GM12891 (cell line): ENCODE measurements around the gene ASF1B.

Experiments
- DNase-seq: peaks from one replicate; pipeline ENCODE4 v3.0.0; 2011; ENCODE audit warnings: low spot score; ENCODE audit not compliant: insufficient read length
- FAIRE-seq: peaks from 2 replicates; lab custom pipeline; 2011; peaks lifted over from hg19 to GRCh38; lab: Jason Lieb, UNC
- PAX5 ChIP-seq: IDR thresholded peaks from 2 replicates; pipeline ENCODE4 v1.6.1; 2011; ENCODE audit warnings: low read length, moderate library complexity, mild to moderate bottlenecking; ENCODE audit not compliant: insufficient read depth, severe bottlenecking
- POLR2A ChIP-seq: IDR thresholded peaks from 2 replicates; pipeline ENCODE4 v1.6.1; 2011; ENCODE audit warnings: low read depth, low read length, control low read depth
- POLR2AphosphoS5 ChIP-seq: IDR thresholded peaks from 2 replicates; pipeline ENCODE4 v1.6.1; 2011; ENCODE audit warnings: low read depth, low read length, control low read depth
- POU2F2 ChIP-seq: IDR thresholded peaks from 2 replicates; pipeline ENCODE4 v1.6.1; 2011; ENCODE audit warnings: low read depth, mild to moderate bottlenecking, control low read depth, low read length, moderate library complexity
- SPI1 ChIP-seq: IDR thresholded peaks from 2 replicates; pipeline ENCODE4 v1.6.1; 2011; ENCODE audit warnings: low read depth, low read length, control low read depth
- TAF1 ChIP-seq: IDR thresholded peaks from 2 replicates; pipeline ENCODE4 v1.6.1; 2011; ENCODE audit warnings: low read depth, low read length, control low read depth

The ASF1B gene

DNA sequence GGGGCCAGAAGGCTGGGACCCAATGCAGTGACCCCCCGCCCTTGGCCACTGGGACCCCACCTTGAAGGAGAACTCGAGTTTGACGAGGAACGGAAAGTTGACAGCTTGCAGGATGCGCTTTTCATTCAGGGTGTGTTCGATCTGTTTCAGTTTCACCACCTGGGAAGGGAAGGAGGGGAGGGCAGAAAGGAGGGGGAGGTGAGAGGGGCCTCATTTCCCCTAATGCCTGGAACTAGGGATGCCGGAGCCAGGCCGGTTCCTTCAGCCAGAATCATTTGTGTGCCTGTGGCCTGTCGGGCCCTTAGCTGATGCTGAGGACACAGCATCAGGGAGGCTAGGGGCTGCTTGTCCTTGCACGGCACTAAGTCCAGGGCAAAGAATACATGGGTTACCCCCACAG lies 33.6 kb downstream of the ASF1B start:
- TF ChIP-seq SPI1 (no peak), TAF1 (no peak)
- FAIRE-seq = no peak

DNA sequence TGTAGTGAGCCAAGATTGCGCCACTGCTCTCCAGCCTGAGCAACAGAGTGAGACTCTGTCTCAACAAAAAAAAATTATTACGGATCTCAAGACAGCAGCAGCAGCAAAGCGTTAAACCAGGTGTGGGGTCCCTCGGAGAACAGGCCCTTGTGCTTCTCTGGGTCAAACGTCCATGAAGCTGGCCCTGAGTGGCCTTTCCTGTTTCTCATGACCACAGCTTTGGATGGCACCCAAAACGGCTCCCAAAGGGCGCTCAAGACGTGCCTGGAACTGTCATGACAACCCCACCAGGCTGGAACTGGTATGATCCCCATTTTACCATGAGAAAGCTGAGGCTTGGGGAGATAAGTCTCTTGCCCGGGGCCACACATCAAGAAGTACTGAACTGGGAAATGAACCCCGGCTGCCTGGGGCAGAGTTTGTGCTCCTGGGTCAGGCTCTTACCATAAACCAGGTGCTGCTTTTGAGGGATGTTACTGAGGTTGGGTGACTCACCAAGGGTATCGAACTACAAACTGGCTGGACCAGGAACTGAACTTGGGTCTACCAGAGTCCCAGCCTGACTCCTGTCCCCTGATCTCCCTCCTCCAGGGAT lies 34.2 kb downstream of the ASF1B start:
- no peak for DNase-seq
- TF ChIP-seq TAF1 (no peak), POU2F2 (no peak), SPI1 (no peak), PAX5 (no peak), POLR2A (no peak)
- no peak for FAIRE-seq

More for the DNA sequence above, 33.6 kb downstream of the ASF1B start:
- DNase-seq = no peak

DNA sequence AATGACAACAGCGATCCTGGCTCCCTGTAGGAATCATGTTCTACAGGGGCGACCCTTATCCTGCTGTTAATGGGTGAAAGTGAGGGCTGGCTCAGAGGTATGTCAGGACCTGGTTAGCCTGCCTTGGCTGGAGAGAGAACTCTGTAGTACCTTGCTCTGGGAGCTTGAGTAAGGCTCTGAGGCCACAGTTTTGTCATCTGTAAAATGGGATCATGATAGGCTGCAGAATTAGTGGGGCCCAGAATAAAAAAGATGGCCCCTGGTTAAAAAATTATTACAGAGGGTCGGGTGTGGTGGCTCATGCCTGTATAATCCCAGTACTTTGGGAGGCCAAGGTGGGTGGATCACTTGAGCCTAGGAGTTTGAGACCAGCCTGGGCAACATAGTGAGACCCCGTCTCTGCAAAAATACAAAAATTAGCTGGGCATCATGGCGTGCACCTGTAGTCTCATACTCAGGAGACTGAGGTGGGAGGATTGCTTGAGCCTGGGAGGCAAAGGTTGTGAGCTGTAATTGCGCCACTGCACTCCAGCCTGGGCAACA lies 35.3 kb downstream of the ASF1B start:
- TF ChIP-seq POLR2A = no peak
- DNase-seq (no peak), FAIRE-seq (no peak)

DNA sequence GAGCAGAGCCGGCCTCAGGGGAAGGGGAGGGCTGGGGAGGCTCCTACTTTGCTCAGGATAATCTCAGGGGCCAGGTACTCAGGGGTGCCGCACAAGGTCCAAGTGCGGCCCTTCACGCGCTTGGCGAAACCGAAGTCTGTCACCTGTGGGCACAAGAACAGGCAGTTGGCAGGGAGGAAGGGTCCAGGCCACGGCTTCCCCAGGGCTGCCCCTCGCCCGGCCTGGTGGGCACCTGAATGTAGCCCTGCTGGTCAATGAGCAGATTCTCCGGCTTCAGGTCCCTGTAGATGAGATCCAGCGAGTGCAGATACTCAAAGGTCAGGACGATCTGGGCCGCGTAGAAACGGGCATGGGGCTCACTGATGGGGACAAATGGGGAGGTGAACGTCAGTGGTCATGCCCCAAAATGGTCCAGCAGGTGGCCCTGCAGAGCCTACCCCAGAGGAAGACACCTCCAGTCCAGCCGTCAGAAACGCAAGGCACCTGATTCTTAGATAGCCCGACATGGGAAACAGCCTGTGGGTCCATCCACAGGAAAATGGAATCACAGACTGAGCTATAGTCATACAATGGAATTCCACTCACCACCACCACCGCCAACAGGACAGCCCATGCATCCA lies 38.7 kb downstream of the ASF1B start:
- no peak for TF ChIP-seq POU2F2
- no peak for TF ChIP-seq POLR2A
- TF ChIP-seq PAX5 = no peak
- no peak for TF ChIP-seq POLR2AphosphoS5
- no peak for TF ChIP-seq TAF1
- TF ChIP-seq SPI1 = no peak
- DNase-seq (no peak), FAIRE-seq (no peak)

DNA sequence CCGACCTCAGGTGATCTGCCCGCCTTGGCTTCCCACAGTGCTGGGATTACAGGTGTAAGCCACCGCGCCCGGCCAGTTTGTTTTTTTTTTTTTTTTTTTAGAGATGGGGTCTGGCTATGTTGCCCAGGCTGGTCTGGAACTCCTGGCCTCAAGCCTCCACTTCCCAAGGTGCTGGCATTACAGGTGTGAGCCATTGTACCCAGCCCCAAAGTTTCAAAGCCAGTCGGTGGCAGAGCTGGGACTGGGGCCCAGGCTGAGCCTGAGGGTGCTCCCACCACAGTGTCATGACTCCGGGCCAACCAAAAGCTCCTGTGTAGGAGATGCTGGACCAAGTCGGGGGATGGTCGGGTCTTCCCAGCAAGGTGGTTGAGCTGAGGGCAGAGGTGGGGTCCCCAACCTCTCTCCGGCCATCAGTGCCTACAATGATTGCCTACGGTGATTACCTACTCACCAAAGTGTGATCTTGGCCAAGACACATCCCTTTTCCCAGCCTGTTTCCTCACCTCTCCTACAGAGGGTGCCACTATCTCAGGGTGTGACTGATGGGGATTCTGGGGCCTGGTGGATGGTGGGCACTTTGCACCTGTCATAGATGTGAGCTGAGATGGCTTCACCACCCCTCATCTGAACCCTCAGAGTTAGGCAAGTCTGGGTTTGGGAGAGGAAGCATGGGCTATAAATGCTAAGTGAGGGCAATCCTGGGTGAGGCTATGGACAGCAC lies 40.0 kb downstream of the ASF1B start:
- FAIRE-seq (no peak), DNase-seq (no peak)

DNA sequence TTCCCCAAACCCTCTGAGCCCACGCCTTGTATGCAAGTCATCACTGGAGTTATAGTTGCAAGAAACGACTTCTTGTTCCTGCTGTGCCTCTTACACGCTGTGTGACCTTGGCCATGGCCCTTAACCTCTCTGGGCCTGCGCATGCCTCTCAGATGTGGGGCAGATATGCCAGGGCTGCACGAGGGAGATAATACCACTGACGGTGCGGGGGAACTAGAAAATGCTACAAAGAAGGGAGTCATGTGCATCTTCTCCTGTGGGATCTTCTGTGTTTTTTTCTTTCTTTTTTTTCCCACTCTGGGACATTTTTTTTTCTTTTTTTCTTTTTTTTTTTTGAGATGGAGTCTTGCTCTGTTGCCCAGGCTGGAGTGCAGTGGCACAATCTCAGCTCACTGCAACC lies 41.5 kb downstream of the ASF1B start:
- DNase-seq (no peak), FAIRE-seq (no peak)
- TF ChIP-seq POLR2A = no peak
- no peak for TF ChIP-seq POLR2AphosphoS5

More for the DNA sequence above, 40.0 kb downstream of the ASF1B start:
- TF ChIP-seq POLR2AphosphoS5 (no peak), PAX5 (no peak), POU2F2 (no peak)

DNA sequence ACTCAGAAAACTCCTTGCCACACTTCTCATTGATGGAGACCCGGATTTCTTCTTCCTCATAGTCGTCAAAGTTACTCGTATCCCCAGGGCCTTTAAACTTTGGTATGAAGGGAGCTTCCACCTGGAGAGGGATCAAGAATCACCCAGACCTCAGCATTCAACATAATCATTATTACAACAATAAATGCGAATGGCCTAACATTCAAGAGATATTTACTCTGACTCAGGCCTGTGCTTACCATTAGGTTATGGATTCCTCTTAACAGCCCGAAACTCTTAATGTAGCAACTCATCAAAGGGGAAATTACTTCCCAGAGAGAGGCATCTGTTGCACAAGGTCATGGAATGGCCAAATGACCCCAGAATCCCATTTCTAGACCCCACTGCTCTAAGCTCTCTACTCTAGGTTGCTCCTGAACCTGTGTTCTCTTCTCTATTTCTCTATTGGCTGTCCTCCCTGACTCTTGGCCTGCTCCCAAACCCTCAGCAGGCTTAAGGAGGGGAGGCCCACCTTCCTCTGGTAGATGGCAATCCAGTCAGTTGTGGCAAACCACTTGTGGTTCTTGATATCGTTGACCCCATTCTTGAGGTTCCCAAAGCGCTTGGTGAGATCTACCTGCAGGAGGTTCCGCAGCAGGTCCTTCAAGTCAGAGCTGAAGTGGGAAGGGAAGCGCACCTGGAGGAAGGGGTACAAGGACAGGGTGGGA lies 43.1 kb downstream of the ASF1B start:
- 0 out of 2 replicates have a peak, but pooled peaks have one; percentile 26 for TF ChIP-seq POLR2A
- no peak for TF ChIP-seq PAX5
- FAIRE-seq (no peak), DNase-seq (no peak)

DNA sequence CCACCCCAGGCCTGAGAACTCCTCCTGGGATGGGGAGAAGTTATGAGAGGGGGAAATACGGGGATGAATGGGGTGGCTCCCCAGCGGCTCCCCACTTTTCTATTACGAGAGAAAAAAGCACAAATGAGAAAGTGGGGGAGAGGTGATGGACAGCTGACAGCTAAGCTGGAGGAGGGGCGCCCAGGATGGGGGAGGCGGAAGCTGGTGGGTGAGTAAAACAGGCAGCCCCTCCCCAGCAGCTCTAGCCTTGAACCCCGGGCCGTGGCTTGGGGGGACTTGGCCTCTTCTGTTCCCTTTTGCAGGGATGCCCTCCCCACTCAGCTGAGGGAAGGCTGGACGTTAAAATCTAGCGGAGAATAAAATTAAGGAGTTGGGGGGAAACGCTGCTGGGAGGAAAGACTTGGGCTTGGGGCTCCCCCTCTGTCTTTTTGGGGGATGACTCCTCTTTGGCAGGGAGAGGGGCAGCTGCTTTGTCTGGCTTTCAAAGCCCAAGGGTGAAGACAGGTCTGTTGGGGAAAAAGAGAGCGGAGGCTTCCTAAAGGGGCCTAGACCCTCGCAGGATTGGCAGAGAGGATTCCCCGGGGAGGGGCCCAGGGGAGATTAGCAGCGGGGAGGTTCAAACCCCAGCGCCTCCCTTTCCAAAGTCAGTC lies 44.5 kb downstream of the ASF1B start:
- no peak for FAIRE-seq
- TF ChIP-seq POLR2AphosphoS5 (no peak), POU2F2 (0 out of 2 replicates have a peak, but pooled peaks have one; percentile 10), TAF1 (no peak), PAX5 (no peak), SPI1 (no peak), POLR2A (no peak)
- DNase-seq = peak; percentile 66

DNA sequence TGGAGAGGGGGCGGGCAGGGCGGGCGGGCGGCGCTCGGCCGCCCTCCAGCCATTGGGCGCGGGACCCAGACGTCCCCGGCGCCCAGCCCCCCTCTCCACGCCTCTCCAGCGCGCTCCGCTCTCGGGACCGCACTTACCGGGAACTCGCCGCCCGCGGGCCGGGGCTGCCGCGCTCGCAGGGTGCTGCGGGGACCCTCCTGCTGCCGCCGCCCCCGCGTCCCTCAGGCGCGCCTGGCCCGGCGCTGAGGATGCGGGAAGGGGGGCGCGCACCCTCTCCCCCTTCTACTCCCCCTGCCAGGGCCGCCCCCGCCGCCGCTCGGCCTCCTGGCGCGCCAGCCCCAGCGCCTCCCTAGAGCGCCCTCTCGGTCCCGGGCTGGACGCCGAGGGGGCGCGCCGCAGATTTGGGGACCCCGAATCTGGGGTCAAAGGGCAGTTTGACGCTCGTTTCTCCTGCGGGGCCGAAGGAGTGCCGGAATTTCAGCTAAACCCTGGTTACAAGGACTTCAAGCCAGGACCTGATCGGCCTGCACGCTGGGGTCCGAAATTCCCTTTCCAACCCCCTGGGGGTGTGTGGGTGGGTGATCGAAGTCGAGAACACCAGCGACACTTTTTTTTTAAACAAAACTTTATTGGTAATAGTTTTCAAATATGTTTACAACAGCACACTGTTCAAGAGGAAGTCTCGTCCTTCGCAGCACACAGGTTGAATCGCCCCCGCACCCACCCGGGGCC lies 45.1 kb downstream of the ASF1B start:
- DNase-seq (peak; percentile 87), FAIRE-seq (peak; percentile 94)

More for the DNA sequence above, 45.1 kb downstream of the ASF1B start:
- no peak for TF ChIP-seq PAX5
- TF ChIP-seq POU2F2 = no peak
- no peak for TF ChIP-seq POLR2A
- TF ChIP-seq TAF1 = no peak
- TF ChIP-seq SPI1 = 0 out of 2 replicates have a peak, but pooled peaks have one; percentile 50
